AG04450 (cell line): ENCODE data around the gene PRKN. TPM values are rescaled to one million over a fixed set of nuclear protein-coding genes. Genes with fewer than 3 reads are reported as not detected.

Experiments
- CTCF ChIA-PET: fragments of 300-600, 350-600 bp; formaldehyde crosslinking; extraction: SDS; loops from one replicate; lab custom pipeline; 2022; ENCODE audit warnings: antibody characterized with exemption, inconsistent platforms; lab: Charles Lee
- POLR2A ChIA-PET: fragments of 350-600 bp; formaldehyde crosslinking; extraction: SDS; loops from one replicate; lab custom pipeline; 2021; ENCODE audit warnings: antibody characterized with exemption, inconsistent platforms; lab: Yijun Ruan, JAX
- DNase-seq: peaks from one replicate; pipeline ENCODE4 v3.0.0-alpha.2; 2011; ENCODE audit warnings: low read depth, low spot score
- H3K27ac ChIP-seq: one replicate; pipeline ENCODE4 v1.5.1; 2012; ENCODE audit warnings: low read depth, low read length, control low read depth
- H3K27me3 ChIP-seq: one replicate; pipeline ENCODE4 v1.6.0; 2012; ENCODE audit warnings: low read length; ENCODE audit not compliant: control insufficient read depth, insufficient read depth
- H3K4me3 ChIP-seq: 2 replicates; pipeline ENCODE4 v1.5.1; 2011; ENCODE audit warnings: mild to moderate bottlenecking, low read depth, low read length, control low read depth
- H3K9me3 ChIP-seq: 2 replicates; pipeline ENCODE4 v1.5.1; 2012; ENCODE audit warnings: low read length; ENCODE audit not compliant: control insufficient read depth, insufficient read depth
- polyA plus RNA-seq: library from polyadenylated mRNA; depleted of rRNA; stranded (reverse); fragments of >200 nt; gene quantifications from 2 replicates; pipeline ENCODE4 v1.2.3, GENCODE V29; 2011
- TF ChIP-seq, protein P1 (sequence below): IDR thresholded peaks from 2 replicates; pipeline ENCODE4 v1.5.1; 2011; ENCODE audit warnings: low read depth, low read length, control low read depth, inconsistent platforms

The PRKN gene
- polyA plus RNA-seq, 1 experiment = not detected

DNA sequence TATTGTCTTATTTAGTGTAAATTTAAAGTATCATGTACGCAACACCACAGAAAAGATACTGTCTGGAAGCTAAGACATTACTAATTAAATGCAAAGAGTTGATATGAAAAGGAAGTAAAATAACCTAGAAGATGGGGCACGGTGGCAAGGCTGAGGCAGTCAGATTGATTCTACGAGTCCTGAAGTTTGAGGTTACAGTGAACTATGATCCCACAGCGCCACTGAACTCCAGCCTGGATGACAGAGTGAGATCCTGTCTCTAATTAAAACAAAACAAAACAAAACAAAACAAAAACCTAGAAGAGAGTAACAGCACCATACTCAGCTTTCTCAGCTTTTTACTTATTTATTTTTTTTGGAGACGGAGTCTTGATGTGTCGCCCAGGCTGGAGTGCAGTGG, 199.0 kb downstream of the PRKN start:
- no peak for DNase-seq
- POLR2A ChIA-PET = no interaction called here
- CTCF ChIA-PET = no interaction called here
- TF ChIP-seq, protein P1, sequence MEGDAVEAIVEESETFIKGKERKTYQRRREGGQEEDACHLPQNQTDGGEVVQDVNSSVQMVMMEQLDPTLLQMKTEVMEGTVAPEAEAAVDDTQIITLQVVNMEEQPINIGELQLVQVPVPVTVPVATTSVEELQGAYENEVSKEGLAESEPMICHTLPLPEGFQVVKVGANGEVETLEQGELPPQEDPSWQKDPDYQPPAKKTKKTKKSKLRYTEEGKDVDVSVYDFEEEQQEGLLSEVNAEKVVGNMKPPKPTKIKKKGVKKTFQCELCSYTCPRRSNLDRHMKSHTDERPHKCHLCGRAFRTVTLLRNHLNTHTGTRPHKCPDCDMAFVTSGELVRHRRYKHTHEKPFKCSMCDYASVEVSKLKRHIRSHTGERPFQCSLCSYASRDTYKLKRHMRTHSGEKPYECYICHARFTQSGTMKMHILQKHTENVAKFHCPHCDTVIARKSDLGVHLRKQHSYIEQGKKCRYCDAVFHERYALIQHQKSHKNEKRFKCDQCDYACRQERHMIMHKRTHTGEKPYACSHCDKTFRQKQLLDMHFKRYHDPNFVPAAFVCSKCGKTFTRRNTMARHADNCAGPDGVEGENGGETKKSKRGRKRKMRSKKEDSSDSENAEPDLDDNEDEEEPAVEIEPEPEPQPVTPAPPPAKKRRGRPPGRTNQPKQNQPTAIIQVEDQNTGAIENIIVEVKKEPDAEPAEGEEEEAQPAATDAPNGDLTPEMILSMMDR = no peak
- H3K9me3 ChIP-seq = peaks cover 35% of the 10 kb centered on the region
- no peak overlapping the region for H3K4me3 ChIP-seq
- H3K27me3 ChIP-seq = no peaks in the 10 kb centered on the region
- no peak overlapping the region for H3K27ac ChIP-seq

DNA sequence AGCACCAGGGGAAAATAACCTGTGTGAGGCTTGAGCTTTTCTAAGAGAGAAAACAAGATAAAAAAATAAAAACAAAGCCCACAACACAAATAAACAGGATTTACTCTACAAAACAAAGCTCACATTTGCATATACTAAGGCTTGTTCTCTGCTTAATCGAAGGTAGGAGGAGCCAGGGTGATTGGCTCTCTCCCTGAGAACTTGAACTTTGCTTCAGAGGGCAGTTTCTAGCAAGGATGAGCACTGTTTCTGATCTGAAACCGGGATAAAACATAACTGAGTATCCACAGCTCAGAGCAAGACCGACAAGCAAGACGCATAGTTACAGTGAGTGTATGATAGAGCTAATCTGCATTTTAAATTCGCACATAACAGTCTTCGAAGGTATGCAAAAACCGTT, 200.6 kb downstream of the PRKN start:
- no peak overlapping the region for H3K4me3 ChIP-seq
- no peak overlapping the region for H3K27ac ChIP-seq
- no peaks in the 10 kb centered on the region for H3K27me3 ChIP-seq
- TF ChIP-seq, protein P1 = no peak
- ChIA-PET POLR2A (no interaction called here), CTCF (interaction anchor here (1.0 kb wide), 1 partner anchor 1108 kb away, joined by 3 read pairs; no protein-coding TSS in a partner anchor)
- H3K9me3 ChIP-seq = peaks cover 39% of the 10 kb centered on the region
- DNase-seq = no peak

DNA sequence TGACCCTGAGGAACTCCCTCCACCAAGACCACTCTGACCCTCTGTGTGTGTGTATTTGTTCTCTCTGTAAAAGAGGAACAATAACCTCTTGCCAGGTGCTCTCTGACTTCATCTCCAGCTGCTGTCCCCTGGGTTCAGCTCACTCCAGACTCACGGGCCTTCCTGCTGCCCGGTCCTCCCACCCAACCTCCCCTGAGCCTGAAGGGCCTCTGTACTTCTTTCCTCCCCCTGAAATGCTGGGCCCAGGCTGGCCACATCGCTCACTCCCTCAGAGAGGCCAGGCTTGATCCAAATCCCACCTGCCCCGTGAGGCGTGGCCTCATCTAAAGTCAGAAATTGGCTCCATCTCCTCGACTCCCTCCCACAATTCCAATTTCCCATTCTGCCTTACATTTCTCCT, 202.4 kb downstream of the PRKN start:
- CTCF ChIA-PET = no interaction called here
- Histone ChIP-seq H3K27ac (no peak overlapping the region), H3K27me3 (no peaks in the 10 kb centered on the region), H3K4me3 (no peak overlapping the region), H3K9me3 (peaks cover 33% of the 10 kb centered on the region)
- TF ChIP-seq, protein P1 = no peak
- POLR2A ChIA-PET = no interaction called here
- DNase-seq = no peak

DNA sequence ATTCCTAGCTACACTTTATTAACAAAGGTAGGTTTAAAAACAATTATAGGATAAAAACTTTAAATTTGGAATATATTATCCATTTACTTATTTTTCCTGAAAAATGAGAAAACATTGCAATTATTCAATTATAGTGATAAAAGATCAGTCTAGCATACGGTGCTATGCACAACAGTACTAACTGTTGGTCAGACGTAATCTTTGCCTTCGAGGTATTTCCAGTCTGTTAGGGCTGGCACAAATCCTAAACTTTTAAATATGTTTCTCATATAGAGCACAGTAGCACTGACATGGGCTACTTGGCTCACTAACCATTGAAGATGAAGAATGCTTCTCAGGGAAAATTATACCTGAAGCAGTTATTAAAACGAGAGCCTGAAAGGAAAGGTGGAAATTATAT, 214.8 kb downstream of the PRKN start:
- H3K4me3 ChIP-seq = no peak overlapping the region
- H3K27ac ChIP-seq = no peak overlapping the region
- ChIA-PET POLR2A (no interaction called here), CTCF (no interaction called here)
- no peaks in the 10 kb centered on the region for H3K27me3 ChIP-seq
- H3K9me3 ChIP-seq = peaks cover 18% of the 10 kb centered on the region
- no peak for DNase-seq
- TF ChIP-seq, protein P1 = no peak

DNA sequence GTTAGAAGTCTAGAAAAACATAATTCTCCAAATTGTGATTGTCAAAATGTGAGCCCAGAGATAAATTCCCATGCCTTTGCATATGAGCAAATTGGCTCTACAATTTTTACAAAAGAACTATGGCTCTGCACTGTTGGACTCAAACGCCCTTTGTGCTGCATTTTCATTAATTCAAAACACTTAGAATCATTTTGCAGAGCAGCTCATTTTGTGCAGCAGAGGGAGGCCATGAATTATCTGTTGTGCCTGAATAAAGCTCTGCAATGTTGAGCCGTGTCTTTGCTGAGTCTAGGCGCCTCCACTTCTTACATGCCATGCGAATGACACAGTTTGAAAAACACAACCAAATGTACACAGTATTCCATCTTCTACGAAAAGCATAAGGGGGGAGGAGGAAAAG, 230.2 kb downstream of the PRKN start:
- Histone ChIP-seq H3K4me3 (no peak overlapping the region), H3K9me3 (peaks cover 24% of the 10 kb centered on the region), H3K27ac (no peak overlapping the region), H3K27me3 (no peaks in the 10 kb centered on the region)
- ChIA-PET POLR2A (no interaction called here), CTCF (no interaction called here)
- DNase-seq = no peak
- TF ChIP-seq, protein P1 = no peak
